GM23248 (cell line): ENCODE data around the gene FOXD4L6. TPM values are rescaled to one million over a fixed set of nuclear protein-coding genes. Genes with fewer than 3 reads are reported as not detected.
"Not testable (repeated sequence)": the region's sequence is repeated elsewhere in the genome, so short reads cannot be mapped to it uniquely, and the experiment has no call there.

ENCODE experiments used
- DNase-seq: peaks from one replicate; pipeline ENCODE4 v3.0.0-alpha.2; 2015
- H2AFZ ChIP-seq: fragments of 200-600 bp; sonication (generic); 2 replicates; pipeline ENCODE4 v1.6.1; 2016; ENCODE audit warnings: antibody characterized with exemption
- H3F3A ChIP-seq: fragments of 200-600 bp; sonication (generic); 2 replicates; pipeline ENCODE4 v1.6.1; 2016; ENCODE audit warnings: mild to moderate bottlenecking, antibody characterized with exemption, mixed run types; ENCODE audit not compliant: insufficient read depth
- H3K27ac ChIP-seq: fragments of 200-600 bp; sonication (generic); 2 replicates; pipeline ENCODE4 v1.5.1; 2016; ENCODE audit warnings: mild to moderate bottlenecking
- H3K27me3 ChIP-seq: fragments of 200-600 bp; sonication (generic); replicated peaks from 2 replicates; pipeline ENCODE4 v1.6.1; 2016; ENCODE audit warnings: mild to moderate bottlenecking; ENCODE audit not compliant: insufficient read depth
- H3K36me3 ChIP-seq: fragments of 200-600 bp; sonication (generic); 2 replicates; pipeline ENCODE4 v1.6.1; 2016; ENCODE audit warnings: low read depth, mild to moderate bottlenecking
- H3K4me1 ChIP-seq: fragments of 200-600 bp; sonication (generic); 2 replicates; pipeline ENCODE4 v1.6.1; 2016; ENCODE audit warnings: mild to moderate bottlenecking; ENCODE audit not compliant: insufficient read depth
- H3K4me2 ChIP-seq: fragments of 200-600 bp; sonication (generic); one replicate; pipeline ENCODE4 v1.6.1; 2016; ENCODE audit warnings: mild to moderate bottlenecking; ENCODE audit not compliant: unreplicated experiment
- H3K4me3 ChIP-seq: fragments of 200-600 bp; sonication (generic); 2 replicates; pipeline ENCODE4 v1.5.1; 2016; ENCODE audit warnings: mild to moderate bottlenecking
- H3K79me2 ChIP-seq: fragments of 200-600 bp; sonication (generic); 2 replicates; pipeline ENCODE4 v1.6.1; 2016; ENCODE audit warnings: mild to moderate bottlenecking; ENCODE audit not compliant: insufficient read depth
- H3K9ac ChIP-seq: fragments of 200-600 bp; sonication (generic); 2 replicates; pipeline ENCODE4 v1.6.1; 2016; ENCODE audit warnings: mild to moderate bottlenecking
- H3K9me2 ChIP-seq: fragments of 200-600 bp; sonication (generic); 2 replicates; pipeline ENCODE4 v1.6.1; 2016; ENCODE audit warnings: mixed run types, mild to moderate bottlenecking, moderate library complexity; ENCODE audit not compliant: insufficient read depth
- H3K9me3 ChIP-seq: fragments of 200-600 bp; sonication (generic); one replicate; pipeline ENCODE4 v1.6.1; 2017; ENCODE audit warnings: low read depth
- H4K20me1 ChIP-seq: fragments of 200-600 bp; sonication (generic); 2 replicates; pipeline ENCODE4 v1.6.0; 2016; ENCODE audit not compliant: insufficient read depth
- WGBS, 2 experiments: methylation state at CpG; one replicate each; pipeline ENCODE4 v1.1.6; 2015 to 2017; ENCODE audit warnings: low lambda C conversion rate in 2 of 2, low coverage in 1 of 2; ENCODE audit errors: missing lambda C conversion rate in 2 of 2; 5-methylcytosine and 5-hydroxymethylcytosine counted together
- in situ Hi-C: fragments of 300-500 bp; cut with MboI; formaldehyde crosslinking; loops from 2 replicates; pipeline ENCODE4 v1.15.0; 2020
- polyA plus RNA-seq: library from polyadenylated mRNA; unstranded; fragments of >200 nt; fragmentation: Nextera tagmentation; extraction: Ambion mirVana; gene quantifications from 2 replicates; pipeline ENCODE4 v1.2.1, GENCODE V29; 2016
- total RNA-seq: library from RNA; depleted of rRNA; stranded (reverse); fragments of >200 nt; shearing (Covaris generic); gene quantifications from 2 replicates; pipeline ENCODE4 v1.2.3, GENCODE V29; 2014; rRNA removed

The FOXD4L6 gene
- 0.22 TPM in 1 of 2 replicates, not detected in the other for total RNA-seq
- polyA plus RNA-seq, result not detected in 2 replicates

DNA sequence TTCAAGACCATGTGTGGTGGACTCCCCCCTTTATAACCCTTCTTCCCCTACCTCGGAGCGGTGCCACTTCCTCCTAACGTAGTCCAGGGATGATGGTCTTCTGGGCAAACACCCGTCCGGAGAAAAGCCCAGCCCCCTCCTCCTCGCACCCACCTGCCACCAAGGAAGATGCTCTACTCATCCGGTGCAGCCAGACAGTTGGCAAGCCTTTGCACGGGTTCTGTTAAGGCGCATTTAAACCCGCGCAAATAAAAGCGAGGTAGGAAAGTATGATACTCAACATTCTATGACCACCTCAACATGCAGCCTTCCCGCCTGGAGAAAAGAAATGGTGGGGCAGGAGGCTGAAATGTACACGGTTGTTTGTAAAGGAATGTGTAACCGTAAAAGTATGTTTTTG, at the start of gene FOXD4L6:
Gene FOXD4L6, minus strand, starts transcription at position 101 of the 400 bp plus-strand sequence. CDS start 298 bp downstream, outside the sequence.
- H3K4me1 ChIP-seq, H3K4me3 ChIP-seq, H3K36me3 ChIP-seq, H3K27ac ChIP-seq, H3F3A ChIP-seq, H3K79me2 ChIP-seq, in situ Hi-C loops, H4K20me1 ChIP-seq, H3K9me2 ChIP-seq, H3K4me2 ChIP-seq, H2AFZ ChIP-seq, H3K27me3 ChIP-seq, H3K9me3 ChIP-seq, DNase-seq, H3K9ac ChIP-seq: not testable (repeated sequence)
- 48 to 80% methylated on average over 1 to 2 of the region's 15 CpGs for WGBS, 2 experiments

DNA sequence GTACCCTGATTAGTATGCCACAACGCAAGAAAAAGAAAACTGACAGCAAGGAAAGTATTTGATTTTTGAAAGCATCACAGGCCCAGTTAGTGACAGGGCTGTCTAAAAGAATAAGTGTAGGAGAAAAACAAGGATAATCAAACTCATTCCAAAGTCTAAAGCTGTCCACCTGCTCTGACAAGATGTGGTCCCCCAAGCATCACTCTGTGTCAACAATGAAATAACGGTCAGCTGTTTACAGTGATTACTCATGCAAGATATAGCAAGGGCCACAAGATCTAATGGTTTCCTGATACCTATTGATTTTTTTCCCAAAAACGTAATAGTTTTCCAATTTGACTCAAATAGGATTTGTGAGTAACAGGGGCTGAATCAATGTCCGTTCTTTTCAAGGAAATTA, 46.5 kb upstream of the FOXD4L6 start:
- H3K9ac ChIP-seq, H3K36me3 ChIP-seq, H3K4me2 ChIP-seq, in situ Hi-C loops, H3K27ac ChIP-seq, H3F3A ChIP-seq, H3K9me3 ChIP-seq, H3K4me1 ChIP-seq, DNase-seq, H3K4me3 ChIP-seq, H4K20me1 ChIP-seq, H3K9me2 ChIP-seq, H3K27me3 ChIP-seq, H2AFZ ChIP-seq, H3K79me2 ChIP-seq: not testable (repeated sequence)
- 98 to 100% methylated on average over 2 to 3 of the region's 4 CpGs for WGBS, 2 experiments

- H3K4me1 ChIP-seq, H3K9me3 ChIP-seq, H3F3A ChIP-seq, H3K36me3 ChIP-seq, H4K20me1 ChIP-seq, H3K9me2 ChIP-seq, H3K27me3 ChIP-seq, H2AFZ ChIP-seq, H3K4me3 ChIP-seq, H3K79me2 ChIP-seq, H3K4me2 ChIP-seq, H3K9ac ChIP-seq, in situ Hi-C loops, H3K27ac ChIP-seq, DNase-seq: not testable (repeated sequence)
- WGBS, 2 experiments, result 90% methylated on average over 13 of the region's 18 CpGs; no CpG with 5 or more reads in 1 of the 2 experiments
Observed at GRCh38 chr9:41150116-41150515, 21.6 kb upstream of the FOXD4L6 start.

GRCh38 chr9:41141878-41142277, 13.4 kb upstream of the FOXD4L6 start:
- in situ Hi-C loops, H3K4me1 ChIP-seq, H3K36me3 ChIP-seq, H3F3A ChIP-seq, H3K9me2 ChIP-seq, H3K27me3 ChIP-seq, H3K27ac ChIP-seq, H3K4me2 ChIP-seq, H3K4me3 ChIP-seq, H3K9me3 ChIP-seq, H3K9ac ChIP-seq, DNase-seq, H4K20me1 ChIP-seq, H2AFZ ChIP-seq, H3K79me2 ChIP-seq: not testable (repeated sequence)
- WGBS, 2 experiments, result 97 to 98% methylated on average over 2 of the region's 2 CpGs

GRCh38 chr9:41126746-41127446, 1.6 kb downstream of the FOXD4L6 start:
- H3K4me1 ChIP-seq, DNase-seq, H3K9ac ChIP-seq, H3K27ac ChIP-seq, H4K20me1 ChIP-seq, in situ Hi-C loops, H3K36me3 ChIP-seq, H3F3A ChIP-seq, H3K79me2 ChIP-seq, H3K9me3 ChIP-seq, H2AFZ ChIP-seq, H3K9me2 ChIP-seq, H3K27me3 ChIP-seq, H3K4me3 ChIP-seq, H3K4me2 ChIP-seq: not testable (repeated sequence)
- 23 to 24% methylated on average over 8 to 11 of the region's 45 CpGs for WGBS, 2 experiments

GRCh38 chr9:41125936-41126335, 2.5 kb downstream of the FOXD4L6 start:
- H3K36me3 ChIP-seq, in situ Hi-C loops, H3K27ac ChIP-seq, DNase-seq, H3K79me2 ChIP-seq, H2AFZ ChIP-seq, H3K27me3 ChIP-seq, H3K4me3 ChIP-seq, H3K9ac ChIP-seq, H3K9me2 ChIP-seq, H3K4me2 ChIP-seq, H3F3A ChIP-seq, H4K20me1 ChIP-seq, H3K9me3 ChIP-seq, H3K4me1 ChIP-seq: not testable (repeated sequence)
- no CpG with 5 or more reads among the region's 3 CpGs for WGBS, 2 experiments

DNA sequence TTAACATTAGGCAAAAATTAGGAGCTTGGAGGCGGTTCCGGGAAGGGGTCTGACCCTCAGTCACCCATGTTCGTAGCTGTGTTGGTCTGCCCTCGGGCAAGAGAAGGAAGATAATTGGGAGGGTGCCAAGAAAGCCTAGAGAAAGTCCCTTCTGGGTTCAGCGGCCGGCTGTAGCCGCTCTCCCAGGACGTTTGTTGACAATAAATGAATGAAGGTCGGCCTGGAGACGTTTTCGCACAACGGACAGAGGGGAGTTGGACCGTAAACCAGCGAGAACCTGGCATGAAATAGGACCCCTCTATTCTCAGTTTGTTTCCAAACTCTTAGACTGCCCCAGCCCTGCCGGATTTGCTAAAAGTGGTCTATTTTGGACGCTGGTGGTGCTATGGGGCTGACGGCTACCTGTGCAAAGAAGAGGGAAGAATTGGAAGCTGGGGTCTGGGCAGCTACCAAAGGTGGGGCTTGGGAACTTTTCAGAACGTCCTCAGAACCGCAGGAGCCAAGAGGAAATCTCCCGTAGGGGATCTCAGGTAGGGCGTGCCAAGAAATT, 3.3 kb downstream of the FOXD4L6 start:
- no CpG with 5 or more reads among the region's 21 CpGs for WGBS, 2 experiments

More for the DNA sequence above, 3.3 kb downstream of the FOXD4L6 start:
- H3K27ac ChIP-seq, H2AFZ ChIP-seq, H3K9me3 ChIP-seq, H3K4me1 ChIP-seq, H3K4me2 ChIP-seq, H3K27me3 ChIP-seq, H3K4me3 ChIP-seq, H3K9ac ChIP-seq, H4K20me1 ChIP-seq, H3K9me2 ChIP-seq, DNase-seq, H3F3A ChIP-seq, H3K79me2 ChIP-seq, in situ Hi-C loops, H3K36me3 ChIP-seq: not testable (repeated sequence)
